Measurements from ENCODE around the gene GTF2F1. TPM values are rescaled to one million over a fixed set of nuclear protein-coding genes. Genes with fewer than 3 reads are reported as not detected.
"Not testable (repeated sequence)": the region's sequence is repeated elsewhere in the genome, so short reads cannot be mapped to it uniquely, and the experiment has no call there.

GTF2F1 gene
- polyA plus RNA-seq, 4 donors: 63.2 to 101 (median 64.7) TPM

DNA sequence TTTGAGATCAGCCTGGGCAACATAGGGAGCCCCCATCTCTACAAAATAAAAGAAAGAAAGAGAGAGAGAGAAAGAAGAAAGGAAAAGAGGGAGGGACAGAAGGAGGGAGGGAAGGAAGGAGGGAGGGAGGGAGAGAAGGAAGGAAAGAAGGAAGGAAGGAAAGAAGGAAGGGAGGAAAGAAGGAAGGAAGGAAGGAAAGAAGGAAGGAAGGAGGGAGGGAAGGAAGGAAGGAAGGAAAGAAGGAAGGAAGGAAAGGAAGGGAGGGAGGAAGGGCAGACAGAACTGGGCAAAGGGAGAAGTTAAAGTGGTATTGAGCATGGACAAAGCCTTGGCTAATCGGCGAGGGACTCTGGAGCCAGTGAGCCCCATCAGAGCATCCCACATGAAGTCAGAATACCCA, 43.7 kb downstream of the GTF2F1 start:
- not testable (repeated sequence) for H3K4me3 ChIP-seq (ENCODE audit: low read depth in 1 of 3, low read length in 3 of 3); FAIRE-seq; H3K36me3 ChIP-seq (ENCODE audit: control insufficient read depth in 3 of 3, insufficient read depth in 2 of 3, low read depth in 1 of 3, low read length in 3 of 3); DNase-seq; H3K4me1 ChIP-seq (ENCODE audit: control insufficient read depth in 3 of 3, insufficient read depth in 2 of 3, low read depth in 1 of 3, low read length in 2 of 3); H3K27ac ChIP-seq (ENCODE audit: low read depth in 1 of 3, low read length in 2 of 3); H3K27me3 ChIP-seq (ENCODE audit: control insufficient read depth in 3 of 3, insufficient read depth in 3 of 3, low read length in 3 of 3); H3K9me3 ChIP-seq (ENCODE audit: control insufficient read depth in 2 of 2, insufficient read depth in 1 of 2, low read depth in 1 of 2, low read length in 1 of 2)
- WGBS, 3 donors: 74 to 88% (median 76%) methylated on average over 2 of the region's 2 CpGs

GRCh38 chr19:6343462-6343861, 49.5 kb downstream of the GTF2F1 start:
- H3K4me1 ChIP-seq (ENCODE audit: control insufficient read depth in 3 of 3, insufficient read depth in 2 of 3, low read depth in 1 of 3, low read length in 2 of 3): no peaks in the 10 kb centered on the region
- H3K27me3 ChIP-seq (ENCODE audit: control insufficient read depth in 3 of 3, insufficient read depth in 3 of 3, low read length in 3 of 3): no peaks in the 10 kb centered on the region
- H3K4me3 ChIP-seq (ENCODE audit: low read depth in 1 of 3, low read length in 3 of 3): no peak overlapping the region
- FAIRE-seq (no peak), DNase-seq (no peak)
- H3K36me3 ChIP-seq (ENCODE audit: control insufficient read depth in 3 of 3, insufficient read depth in 2 of 3, low read depth in 1 of 3, low read length in 3 of 3): no peaks in the 10 kb centered on the region
- 91 to 96% (median 92%) methylated on average over 1 of the region's 1 CpG for WGBS, 3 donors
- no peaks in the 10 kb centered on the region for H3K9me3 ChIP-seq (ENCODE audit: control insufficient read depth in 2 of 2, insufficient read depth in 1 of 2, low read depth in 1 of 2, low read length in 1 of 2)
- H3K27ac ChIP-seq (ENCODE audit: low read depth in 1 of 3, low read length in 2 of 3): no peak overlapping the region

- Histone ChIP-seq H3K4me1 (ENCODE audit: control insufficient read depth in 3 of 3, insufficient read depth in 2 of 3, low read depth in 1 of 3, low read length in 2 of 3) (no peaks in the 10 kb centered on the region), H3K4me3 (ENCODE audit: low read depth in 1 of 3, low read length in 3 of 3) (no peak overlapping the region), H3K9me3 (ENCODE audit: control insufficient read depth in 2 of 2, insufficient read depth in 1 of 2, low read depth in 1 of 2, low read length in 1 of 2) (no peaks in the 10 kb centered on the region), H3K27ac (ENCODE audit: low read depth in 1 of 3, low read length in 2 of 3) (no peak overlapping the region), H3K36me3 (ENCODE audit: control insufficient read depth in 3 of 3, insufficient read depth in 2 of 3, low read depth in 1 of 3, low read length in 3 of 3) (no peaks in the 10 kb centered on the region), H3K27me3 (ENCODE audit: control insufficient read depth in 3 of 3, insufficient read depth in 3 of 3, low read length in 3 of 3) (no peaks in the 10 kb centered on the region)
- no peak for DNase-seq
- WGBS, 3 donors: 57 to 69% (median 66%) methylated on average over 14 of the region's 14 CpGs
- no peak for FAIRE-seq
These were observed 52.3 kb downstream of the GTF2F1 start for GRCh38 chr19:6340493-6341201.

DNA sequence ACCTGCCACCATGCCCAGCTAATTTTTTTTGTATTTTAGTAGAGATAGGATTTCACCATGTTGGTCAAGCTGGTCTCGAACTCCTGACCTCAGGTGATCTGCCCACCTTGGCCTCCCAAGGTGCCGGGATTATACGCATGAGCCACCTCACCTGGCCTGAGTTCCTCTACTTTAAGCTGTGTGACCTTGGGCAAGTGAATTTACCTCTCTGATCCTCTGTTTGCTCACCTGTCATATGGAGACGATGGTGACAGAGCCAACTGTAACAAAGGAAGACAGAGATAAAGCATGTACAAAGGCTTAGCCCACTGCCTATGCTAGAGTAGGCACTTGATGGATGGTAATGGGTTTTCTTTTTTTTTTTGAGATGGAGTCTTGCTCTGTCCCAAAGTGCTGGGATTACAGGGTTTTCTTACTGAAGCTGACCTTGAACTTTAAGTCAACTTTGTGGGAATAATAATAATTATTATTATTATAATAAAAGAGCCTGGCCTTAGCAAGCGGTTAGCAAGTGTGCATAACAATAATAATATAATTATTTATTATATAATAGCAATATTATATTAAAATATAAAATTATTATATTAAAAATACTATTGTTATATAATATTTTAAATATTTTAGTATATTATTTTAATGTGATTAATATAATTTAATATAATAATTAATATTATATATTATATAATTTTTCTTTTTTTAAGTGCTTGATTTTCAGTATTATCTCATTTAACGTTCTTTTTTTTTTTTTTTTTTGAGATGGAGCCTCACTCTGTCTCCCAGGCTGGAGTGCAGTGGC, 58.3 kb downstream of the GTF2F1 start:
- WGBS, 3 donors: 80 to 87% (median 85%) methylated on average over 6 of the region's 6 CpGs
- Histone ChIP-seq H3K27ac (ENCODE audit: low read depth in 1 of 3, low read length in 2 of 3) (no peak overlapping the region), H3K9me3 (ENCODE audit: control insufficient read depth in 2 of 2, insufficient read depth in 1 of 2, low read depth in 1 of 2, low read length in 1 of 2) (no peaks in the 10 kb centered on the region), H3K27me3 (ENCODE audit: control insufficient read depth in 3 of 3, insufficient read depth in 3 of 3, low read length in 3 of 3) (no peaks in the 10 kb centered on the region), H3K4me1 (ENCODE audit: control insufficient read depth in 3 of 3, insufficient read depth in 2 of 3, low read depth in 1 of 3, low read length in 2 of 3) (no peaks in the 10 kb centered on the region), H3K4me3 (ENCODE audit: low read depth in 1 of 3, low read length in 3 of 3) (no peak overlapping the region), H3K36me3 (ENCODE audit: control insufficient read depth in 3 of 3, insufficient read depth in 2 of 3, low read depth in 1 of 3, low read length in 3 of 3) (no peaks in the 10 kb centered on the region)
- FAIRE-seq (peak; percentile 47), DNase-seq (no peak)

DNA sequence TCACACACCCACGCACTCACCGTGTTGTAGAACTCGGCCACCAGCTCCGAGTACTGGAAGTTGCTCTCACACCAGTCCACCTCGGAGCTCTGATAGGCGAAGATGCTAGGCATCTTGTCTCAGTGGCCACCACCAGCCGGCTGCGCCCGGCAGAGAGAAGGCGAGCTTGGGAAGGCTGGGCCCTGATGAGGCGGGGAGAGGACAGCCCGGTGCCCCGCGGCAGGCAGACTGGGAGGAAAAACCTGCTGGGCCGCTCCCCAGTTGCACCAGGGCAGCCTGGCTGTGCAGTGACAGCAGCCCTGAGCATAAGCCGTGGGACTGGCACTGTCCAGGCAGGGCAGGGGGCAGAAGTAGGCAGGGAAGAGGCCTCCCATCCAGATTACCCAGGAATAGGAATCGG, 59.5 kb downstream of the GTF2F1 start, which contains the start of gene ACER1:
TSS of gene ACER1 (minus strand) at position 174 of the 400 bp plus-strand sequence. CDS start at position 113, 61 bp downstream.
- H3K4me3 ChIP-seq (ENCODE audit: low read depth in 1 of 3, low read length in 3 of 3): no peak within 1 kb of the TSS
- WGBS, 3 donors: 51 to 76% (median 61%) methylated on average over 14 to 17 of the region's 17 CpGs
- no peak for DNase-seq
- no peak within 1 kb of the TSS for H3K27ac ChIP-seq (ENCODE audit: low read depth in 1 of 3, low read length in 2 of 3)
- no peaks in the 10 kb centered on the region for H3K36me3 ChIP-seq (ENCODE audit: control insufficient read depth in 3 of 3, insufficient read depth in 2 of 3, low read depth in 1 of 3, low read length in 3 of 3)
- H3K4me1 ChIP-seq (ENCODE audit: control insufficient read depth in 3 of 3, insufficient read depth in 2 of 3, low read depth in 1 of 3, low read length in 2 of 3): no peaks in the 10 kb centered on the region
- FAIRE-seq: no peak
- H3K27me3 ChIP-seq (ENCODE audit: control insufficient read depth in 3 of 3, insufficient read depth in 3 of 3, low read length in 3 of 3): no peaks in the 10 kb centered on the region
- H3K9me3 ChIP-seq (ENCODE audit: control insufficient read depth in 2 of 2, insufficient read depth in 1 of 2, low read depth in 1 of 2, low read length in 1 of 2): no peaks in the 10 kb centered on the region

Other genes starting within 250 kb of the GTF2F1 start
- 10 to 100 TPM; 15.1 to 42.2 (median 21.9) TPM for gene MLLT1, start 113.2 kb downstream of the GTF2F1 start, polyA plus RNA-seq
- under 1 TPM in 1 of 4 donors, not detected in 3; 0.06 TPM for gene ACER1, start 59.6 kb downstream of the GTF2F1 start, polyA plus RNA-seq
- 100 to 1,000 TPM in 3 of 4 donors, 10 to 100 TPM in 1; 48.6 to 129 (median 101) TPM for gene CLPP, start 31.6 kb downstream of the GTF2F1 start, polyA plus RNA-seq
- 100 to 1,000 TPM in 3 of 4 donors, 10 to 100 TPM in 1; 98.8 to 238 (median 164) TPM for gene ALKBH7, start 20.4 kb downstream of the GTF2F1 start, polyA plus RNA-seq
- 1 to 10 TPM; 1.1 to 2.6 (median 1.2) TPM for gene PSPN, start 17.2 kb downstream of the GTF2F1 start, polyA plus RNA-seq
- gene KHSRP, start 31.6 kb upstream of the GTF2F1 start, polyA plus RNA-seq: 100 to 1,000 TPM in 2 of 4 donors, 10 to 100 TPM in 2; 80.7 to 257 (median 158) TPM
- gene SLC25A41, start 40.6 kb upstream of the GTF2F1 start, polyA plus RNA-seq: 1 to 10 TPM in 1 of 4 donors, under 1 TPM in 3; 0.34 to 2.7 (median 0.45) TPM
- gene SLC25A23, start 66.6 kb upstream of the GTF2F1 start, polyA plus RNA-seq: 10 to 100 TPM; 24.1 to 87.0 (median 49.9) TPM
- gene CRB3, start 71.1 kb upstream of the GTF2F1 start, polyA plus RNA-seq: 100 to 1,000 TPM in 2 of 4 donors, 10 to 100 TPM in 2; 54.8 to 120 (median 94.8) TPM
- 10 to 100 TPM in 2 of 4 donors, 1 to 10 TPM in 2; 4.0 to 48.7 (median 9.6) TPM for gene DENND1C, start 88.6 kb upstream of the GTF2F1 start, polyA plus RNA-seq
- 1 to 10 TPM in 2 of 4 donors, under 1 TPM in 1, not detected in 1; 0.53 to 5.8 (median 1.1) TPM for gene TUBB4A, start 109.1 kb upstream of the GTF2F1 start, polyA plus RNA-seq
- under 1 TPM in 2 of 4 donors, not detected in 2; 0.22 to 0.37 TPM for gene TNFSF9, start 137.9 kb upstream of the GTF2F1 start, polyA plus RNA-seq
- under 1 TPM in 2 of 4 donors, not detected in 2; 0.15 to 0.89 TPM for gene CD70, start 198.0 kb upstream of the GTF2F1 start, polyA plus RNA-seq

Measured in small intestine (tissue), 7 donors.